ENCODE data around the gene PFN3. TPM values are rescaled to one million over a fixed set of nuclear protein-coding genes. Genes with fewer than 3 reads are reported as not detected.

The PFN3 gene
- total and polyA plus RNA-seq, 2 of the 13 experiments (the other 11 are each of a cell fraction or from before 2014, with no cell fraction given): not detected

- TF ChIP-seq MXI1 (IDR thresholded peaks at IDR 0.05; ENCODE audit: borderline replicate concordance, low read depth, low read length) (peak; percentile 87; the same call in 1 of the 3 replicates), CREB1 (IDR thresholded peaks at IDR 0.05) (no peak), CREB1 (CRISPR knock-in tag; IDR thresholded peaks at IDR 0.05) (no peak), ZBTB25 (CRISPR knock-in tag; IDR thresholded peaks at IDR 0.05) (no peak), ATF5 (CRISPR knock-in tag; IDR thresholded peaks at IDR 0.05; ENCODE audit: low read depth) (0 out of 2 replicates have a peak, but pooled peaks have one; percentile 35), TARDBP (CRISPR knock-in tag; IDR thresholded peaks at IDR 0.05) (no peak), FOXP1 (IDR thresholded peaks at IDR 0.05) (no peak), FOXP1 (CRISPR knock-in tag; IDR thresholded peaks at IDR 0.05) (no peak), FOSL1 (CRISPR knock-in tag; IDR thresholded peaks at IDR 0.05; ENCODE audit: borderline replicate concordance) (peak; percentile 61; the same call in 1 of the 2 replicates), RXRB (CRISPR knock-in tag; IDR thresholded peaks at IDR 0.05; ENCODE audit: borderline replicate concordance) (peak; percentile 67), STAT5B (CRISPR knock-in tag; IDR thresholded peaks at IDR 0.05) (no peak), ZBTB39 (CRISPR knock-in tag; IDR thresholded peaks at IDR 0.05) (no peak), NFRKB (IDR thresholded peaks at IDR 0.05) (no peak), IKZF4 (CRISPR knock-in tag; IDR thresholded peaks at IDR 0.05; ENCODE audit: borderline replicate concordance, low read depth, not compliant biosample characterization) (peak; percentile 36), CTCF (CRISPR knock-in tag; IDR thresholded peaks at IDR 0.05) (peak; percentile 46), ZNF780A (CRISPR knock-in tag; IDR thresholded peaks at IDR 0.05) (no peak), ZBTB8A (CRISPR knock-in tag; IDR thresholded peaks at IDR 0.05; ENCODE audit: borderline replicate concordance, low read depth) (no peak), MYC (CRISPR knock-in tag; IDR thresholded peaks at IDR 0.05; ENCODE audit: borderline replicate concordance) (peak; percentile 84), ZSCAN12 (CRISPR knock-in tag; IDR thresholded peaks at IDR 0.05) (no peak), TAF1 (CRISPR knock-in tag; IDR thresholded peaks at IDR 0.05) (0 out of 2 replicates have a peak, but pooled peaks have one; percentile 51), ZBTB26 (CRISPR knock-in tag; IDR thresholded peaks at IDR 0.05; ENCODE audit: borderline replicate concordance) (peak; percentile 30; the same call in 1 of the 2 replicates), CHCHD3 (CRISPR knock-in tag; IDR thresholded peaks at IDR 0.05) (no peak), CAMTA2 (CRISPR knock-in tag; IDR thresholded peaks at IDR 0.05; ENCODE audit: borderline replicate concordance) (no peak), NFE2L1 (CRISPR knock-in tag; IDR thresholded peaks at IDR 0.05; ENCODE audit: borderline replicate concordance) (no peak), HDAC6 (IDR thresholded peaks at IDR 0.05; ENCODE audit: low read depth, low read length) (no peak)
Measured at GRCh38 chr5:177447611-177448243, 47.3 kb upstream of the PFN3 start (continued).

Data from HepG2 (cell line).